A549 (cell line): Measurements from ENCODE around the gene ZNF768. TPM values are rescaled to one million over a fixed set of nuclear protein-coding genes. Genes with fewer than 3 reads are reported as not detected.

Experiments
- ATAC-seq, 2 experiments: fragments of 200-7000 bp in 1 of 2; fragments of >200 bp in 1 of 2; cut with Nextera tagmentation in 1 of 2; cut with Tn5 transposase in 1 of 2; 3 replicates each; pipeline versions ENCODE4 v1.8.0 to v1.9.1; 2018 to 2020; ENCODE audit warnings: mild to moderate bottlenecking in 1 of 2, moderate library complexity in 1 of 2
- CTCF ChIA-PET: fragments of 300-600 bp; sonication (Branson Sonifier 250); formaldehyde crosslinking; extraction: SDS; loops from one replicate; lab custom pipeline; 2021; ENCODE audit warnings: antibody characterized with exemption, inconsistent platforms; lab: Yijun Ruan, JAX
- POLR2A ChIA-PET: fragments of 350-600 bp; formaldehyde crosslinking; extraction: SDS; loops from one replicate; lab custom pipeline; 2021; ENCODE audit warnings: antibody characterized with exemption, inconsistent platforms; lab: Yijun Ruan, JAX
- DNase-seq, 2 experiments: peaks; one replicate each; pipeline versions ENCODE4 v3.0.0 to v3.0.0-alpha.2; 2011 to 2016; ENCODE audit warnings: low read depth in 1 of 2, low spot score in 1 of 2
- FAIRE-seq: peaks from 2 replicates; lab custom pipeline; 2011; peaks lifted over from hg19 to GRCh38; lab: Jason Lieb, UNC
- H3K27ac ChIP-seq, 2 experiments: fragments of >200 bp; sonication (Bioruptor Twin); formaldehyde crosslinking; 3 replicates each; pipeline ENCODE4 v1.5.1; 2016 to 2017
- H3K4me1 ChIP-seq: fragments of >200 bp; sonication (Bioruptor Twin); formaldehyde crosslinking; 3 replicates; pipeline ENCODE4 v1.6.1; 2016
- H3K4me2 ChIP-seq: fragments of >200 bp; sonication (Bioruptor Twin); formaldehyde crosslinking; 3 replicates; pipeline ENCODE4 v1.6.1; 2016
- H3K4me3 ChIP-seq: fragments of >200 bp; sonication (Bioruptor Twin); formaldehyde crosslinking; 3 replicates; pipeline ENCODE4 v1.5.1; 2016
- H3K9me3 ChIP-seq: fragments of >200 bp; sonication (Bioruptor Twin); formaldehyde crosslinking; 3 replicates; pipeline ENCODE4 v1.6.1; 2016
- BHLHE40 ChIP-seq: IDR thresholded peaks from 2 replicates; pipeline ENCODE4 v1.6.1; 2012; ENCODE audit warnings: low read depth, low read length, inconsistent platforms
- CEBPB ChIP-seq, 2 experiments: fragments of >200 bp in 1 of 2; sonication (Bioruptor Twin) in 1 of 2; formaldehyde crosslinking in 1 of 2; IDR thresholded peaks; 2 replicates each; pipeline ENCODE4 v1.6.1; 2012 to 2016
- ELK1 ChIP-seq: fragments of 150-350 bp; IDR thresholded peaks from 2 replicates; pipeline ENCODE4 v1.6.1; 2014; ENCODE audit warnings: low read depth, mild to moderate bottlenecking, low read length
- ESRRA ChIP-seq: fragments of 150-350 bp; IDR thresholded peaks from 2 replicates; pipeline ENCODE4 v1.6.1; 2014; ENCODE audit warnings: mild to moderate bottlenecking, low read length, borderline replicate concordance
- FOSB ChIP-seq: fragments of 250-450 bp; sonication (Bioruptor Pico); IDR thresholded peaks from 2 replicates; pipeline ENCODE4 v1.5.0; 2020; ENCODE audit warnings: mild to moderate bottlenecking, moderate library complexity
- FOSL2 ChIP-seq, 2 experiments: fragments of 450-650 bp in 1 of 2; fragments of >200 bp in 1 of 2; sonication (Bioruptor Twin) in 1 of 2; formaldehyde crosslinking; IDR thresholded peaks; 2 replicates each; pipeline versions ENCODE4 v1.5.0 to v1.6.1; 2016 to 2020; ENCODE audit warnings: mild to moderate bottlenecking in 1 of 2, moderate library complexity in 1 of 2
- FOXS1 ChIP-seq: fragments of 250-450 bp; sonication (Bioruptor Pico); IDR thresholded peaks from 2 replicates; pipeline ENCODE4 v1.5.0; 2020; ENCODE audit warnings: mild to moderate bottlenecking, moderate library complexity
- HES2 ChIP-seq: fragments of >200 bp; sonication (Bioruptor Twin); formaldehyde crosslinking; IDR thresholded peaks from 2 replicates; pipeline ENCODE4 v1.6.1; 2016
- HEYL ChIP-seq: fragments of 250-450 bp; sonication (Bioruptor Pico); IDR thresholded peaks from 2 replicates; pipeline ENCODE4 v1.8.0; 2021; ENCODE audit warnings: mild to moderate bottlenecking, moderate library complexity
- JUNB ChIP-seq: fragments of >200 bp; sonication (Bioruptor Twin); formaldehyde crosslinking; IDR thresholded peaks from 2 replicates; pipeline ENCODE4 v1.6.1; 2016
- MAFK ChIP-seq: fragments of 450-650 bp; IDR thresholded peaks from 2 replicates; pipeline ENCODE4 v1.6.1; 2014; ENCODE audit not compliant: partially characterized antibody
- MAZ ChIP-seq: fragments of 150-350 bp; IDR thresholded peaks from 2 replicates; pipeline ENCODE4 v1.6.1; 2014; ENCODE audit warnings: antibody characterized with exemption, low read depth, low read length, borderline replicate concordance
- PBX3 ChIP-seq: IDR thresholded peaks from 2 replicates; pipeline ENCODE4 v1.6.1; 2012
- POLR2A ChIP-seq: IDR thresholded peaks from 2 replicates; pipeline ENCODE4 v1.6.1; 2012; ENCODE audit warnings: mild to moderate bottlenecking, low read length
- TP53 ChIP-seq: fragments of 250-450 bp; sonication (Bioruptor Pico); IDR thresholded peaks from 2 replicates; pipeline ENCODE4 v1.5.0; 2021; ENCODE audit warnings: mild to moderate bottlenecking, moderate library complexity
- ZC3H11A ChIP-seq: fragments of 450-650 bp; IDR thresholded peaks from 2 replicates; pipeline ENCODE4 v1.6.1; 2014; ENCODE audit warnings: antibody characterized with exemption, mild to moderate bottlenecking
- ZFP36 ChIP-seq: fragments of 450-650 bp; IDR thresholded peaks from 2 replicates; pipeline ENCODE4 v1.6.1; 2014; ENCODE audit warnings: borderline replicate concordance; ENCODE audit not compliant: partially characterized antibody
- ZSCAN20 ChIP-seq: fragments of 250-450 bp; sonication (Bioruptor Pico); IDR thresholded peaks from 2 replicates; pipeline ENCODE4 v1.8.0; 2022; ENCODE audit warnings: mild to moderate bottlenecking, moderate library complexity
- WGBS: methylation state at CpG from one replicate; pipeline ENCODE4 v1.1.6; 2017; ENCODE audit errors: missing lambda C conversion rate; 5-methylcytosine and 5-hydroxymethylcytosine counted together
- polyA plus RNA-seq, 4 experiments: library from polyadenylated mRNA; depleted of rRNA in 3 of 4; stranded (reverse); fragments of >200 nt; fragmentation: RNase III in 1 of 4; extraction: RNeasy Plus Mini Kit Qiagen cat#74134 plus additional on column Dnase treatment in 1 of 4; gene quantifications; 2 replicates in 3 of 4; 3 replicates in 1 of 4; pipeline ENCODE4 v1.2.3, GENCODE V29; 2011 to 2017
- TF ChIP-seq, protein P1 (sequence below): IDR thresholded peaks from 2 replicates; pipeline ENCODE4 v1.6.1; 2012; ENCODE audit warnings: low read depth, borderline replicate concordance
- TF ChIP-seq, protein P2 (sequence below): fragments of 200-600 bp; sonication (generic); IDR thresholded peaks from 2 replicates; pipeline ENCODE4 v1.6.1; 2016; ENCODE audit warnings: antibody characterized with exemption, mild to moderate bottlenecking, moderate library complexity
- TF ChIP-seq, protein P3 (sequence below): IDR thresholded peaks from 2 replicates; pipeline ENCODE4 v1.6.1; 2012

The ZNF768 gene
- polyA plus RNA-seq, 2 of the 4 experiments (the other 2 are of a cell fraction): 17.0 to 33.6 TPM

- H3K9me3 ChIP-seq: no peaks in the 10 kb centered on the region
- H3K4me1 ChIP-seq: peaks cover 14% of the 10 kb centered on the region
- H3K27ac ChIP-seq: no peak overlapping the region
- ChIA-PET CTCF (interaction anchor here (0.8 to 1.4 kb wide), 2 partner anchors 28 to 90 kb away, joined by 3 to 6 read pairs; partner anchors contain the start of gene DCTPP1), POLR2A (no interaction called here)
- ATAC-seq: no peak
- H3K4me3 ChIP-seq: no peak overlapping the region
- DNase-seq: no peak
- 89% methylated on average over 20 of the region's 20 CpGs for WGBS
- FAIRE-seq: no peak
- H3K4me2 ChIP-seq: no peak overlapping the region
- no peak for TF ChIP-seq ZFP36
- TF ChIP-seq FOSL2 (IDR thresholded peaks at IDR 0.05): no peak
- TF ChIP-seq FOSL2 (CRISPR knock-in tag; IDR thresholded peaks at IDR 0.05): no peak
- TF ChIP-seq BHLHE40: no peak
- TF ChIP-seq FOXS1 (CRISPR knock-in tag): no peak
- no peak for TF ChIP-seq JUNB
- TF ChIP-seq FOSB (CRISPR knock-in tag): no peak
- no peak for TF ChIP-seq POLR2A
- no peak for TF ChIP-seq PBX3
- TF ChIP-seq HES2: no peak
- no peak for TF ChIP-seq HEYL (CRISPR knock-in tag)
- TF ChIP-seq, protein P1, sequence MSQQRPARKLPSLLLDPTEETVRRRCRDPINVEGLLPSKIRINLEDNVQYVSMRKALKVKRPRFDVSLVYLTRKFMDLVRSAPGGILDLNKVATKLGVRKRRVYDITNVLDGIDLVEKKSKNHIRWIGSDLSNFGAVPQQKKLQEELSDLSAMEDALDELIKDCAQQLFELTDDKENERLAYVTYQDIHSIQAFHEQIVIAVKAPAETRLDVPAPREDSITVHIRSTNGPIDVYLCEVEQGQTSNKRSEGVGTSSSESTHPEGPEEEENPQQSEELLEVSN: no peak
- TF ChIP-seq ESRRA: no peak
- TF ChIP-seq TP53 (CRISPR knock-in tag): no peak
- TF ChIP-seq, protein P2, sequence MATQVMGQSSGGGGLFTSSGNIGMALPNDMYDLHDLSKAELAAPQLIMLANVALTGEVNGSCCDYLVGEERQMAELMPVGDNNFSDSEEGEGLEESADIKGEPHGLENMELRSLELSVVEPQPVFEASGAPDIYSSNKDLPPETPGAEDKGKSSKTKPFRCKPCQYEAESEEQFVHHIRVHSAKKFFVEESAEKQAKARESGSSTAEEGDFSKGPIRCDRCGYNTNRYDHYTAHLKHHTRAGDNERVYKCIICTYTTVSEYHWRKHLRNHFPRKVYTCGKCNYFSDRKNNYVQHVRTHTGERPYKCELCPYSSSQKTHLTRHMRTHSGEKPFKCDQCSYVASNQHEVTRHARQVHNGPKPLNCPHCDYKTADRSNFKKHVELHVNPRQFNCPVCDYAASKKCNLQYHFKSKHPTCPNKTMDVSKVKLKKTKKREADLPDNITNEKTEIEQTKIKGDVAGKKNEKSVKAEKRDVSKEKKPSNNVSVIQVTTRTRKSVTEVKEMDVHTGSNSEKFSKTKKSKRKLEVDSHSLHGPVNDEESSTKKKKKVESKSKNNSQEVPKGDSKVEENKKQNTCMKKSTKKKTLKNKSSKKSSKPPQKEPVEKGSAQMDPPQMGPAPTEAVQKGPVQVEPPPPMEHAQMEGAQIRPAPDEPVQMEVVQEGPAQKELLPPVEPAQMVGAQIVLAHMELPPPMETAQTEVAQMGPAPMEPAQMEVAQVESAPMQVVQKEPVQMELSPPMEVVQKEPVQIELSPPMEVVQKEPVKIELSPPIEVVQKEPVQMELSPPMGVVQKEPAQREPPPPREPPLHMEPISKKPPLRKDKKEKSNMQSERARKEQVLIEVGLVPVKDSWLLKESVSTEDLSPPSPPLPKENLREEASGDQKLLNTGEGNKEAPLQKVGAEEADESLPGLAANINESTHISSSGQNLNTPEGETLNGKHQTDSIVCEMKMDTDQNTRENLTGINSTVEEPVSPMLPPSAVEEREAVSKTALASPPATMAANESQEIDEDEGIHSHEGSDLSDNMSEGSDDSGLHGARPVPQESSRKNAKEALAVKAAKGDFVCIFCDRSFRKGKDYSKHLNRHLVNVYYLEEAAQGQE: no peak
- TF ChIP-seq MAFK: no peak
- TF ChIP-seq CEBPB (IDR thresholded peaks at IDR 0.05): no peak
- TF ChIP-seq, protein P3, sequence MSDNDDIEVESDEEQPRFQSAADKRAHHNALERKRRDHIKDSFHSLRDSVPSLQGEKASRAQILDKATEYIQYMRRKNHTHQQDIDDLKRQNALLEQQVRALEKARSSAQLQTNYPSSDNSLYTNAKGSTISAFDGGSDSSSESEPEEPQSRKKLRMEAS: no peak
Measured at GRCh38 chr16:30519120-30520049, 7.0 kb downstream of the ZNF768 start.

- no peak for DNase-seq
- CTCF ChIA-PET: interaction anchor here (0.8 to 1.8 kb wide), 3 partner anchors 27 to 97 kb away, joined by 3 to 6 read pairs (median 6); partner anchors contain the start of gene DCTPP1
- WGBS: 90% methylated on average over 10 of the region's 10 CpGs
Measured at GRCh38 chr16:30518552-30518951, 7.8 kb downstream of the ZNF768 start.

More at GRCh38 chr16:30518552-30518951, 7.8 kb downstream of the ZNF768 start:
- TF ChIP-seq ZC3H11A: no peak
- no peak for TF ChIP-seq MAZ
- TF ChIP-seq JUNB: no peak
- no peak for TF ChIP-seq ZSCAN20 (CRISPR knock-in tag)
- no peak for TF ChIP-seq MAFK
- no peak for TF ChIP-seq ELK1
- TF ChIP-seq ZFP36: no peak
- TF ChIP-seq, all 56 proteins: peak for 0
- FAIRE-seq (no peak), ATAC-seq (no peak)
- H3K27ac ChIP-seq: no peak overlapping the region
- H3K4me3 ChIP-seq: no peak overlapping the region
- POLR2A ChIA-PET: no interaction called here
- H3K4me2 ChIP-seq: no peak overlapping the region
- peaks cover 14% of the 10 kb centered on the region for H3K4me1 ChIP-seq
- no peaks in the 10 kb centered on the region for H3K9me3 ChIP-seq
